T-cell (primary cell): Measurements from ENCODE around the gene ABCC9. TPM values are rescaled to one million over a fixed set of nuclear protein-coding genes. Genes with fewer than 3 reads are reported as not detected.
"Not testable (repeated sequence)": the region's sequence is repeated elsewhere in the genome, so short reads cannot be mapped to it uniquely, and the experiment has no call there.

ENCODE experiments used
- ATAC-seq, 4 experiments: fragments of 200-7000 bp in 3 of 4; fragments of 150-1000 bp in 1 of 4; cut with Tn5 transposase; replicated peaks in 1 of 4; 1 replicate in 3 of 4; 2 replicates in 1 of 4; pipeline ENCODE4 v1.10.0; 2021; ENCODE audit warnings: moderate library complexity in 3 of 4, mild to moderate bottlenecking in 2 of 4, moderate number of reproducible peaks in 1 of 4
- CTCF ChIA-PET, 2 donors: fragments of 300-600 bp; sonication (Branson Sonifier 250); formaldehyde crosslinking; loops; one replicate each; lab custom pipeline; 2022; ENCODE audit warnings: antibody characterized with exemption in 2 of 2; lab: Charles Lee
- POLR2A ChIA-PET, 2 donors: fragments of 300-600 bp; sonication (Branson Sonifier 250); formaldehyde crosslinking; loops; one replicate each; lab custom pipeline; 2022; ENCODE audit warnings: antibody characterized with exemption in 2 of 2; lab: Charles Lee
- DNase-seq, 35 experiments: peaks; one replicate each; pipeline versions ENCODE4 v3.0.0 to v3.0.0-alpha.2; 2013 to 2023
- H3K27ac ChIP-seq: one replicate; pipeline ENCODE4 v1.5.1; 2013; ENCODE audit warnings: low read length
- H3K27me3 ChIP-seq, 2 experiments: replicated peaks in 1 of 2; 1 replicate in 1 of 2; 2 replicates in 1 of 2; pipeline versions ENCODE4 v1.6.1 to v1.7.0; 2013; ENCODE audit warnings: low read length in 1 of 2, mixed read lengths in 1 of 2; ENCODE audit not compliant: control insufficient read depth in 2 of 2, insufficient read depth in 2 of 2; ENCODE audit errors: extremely low read depth in 1 of 2
- H3K36me3 ChIP-seq, 2 donors: 1 replicate in 1 of 2; 2 replicates in 1 of 2; pipeline versions ENCODE4 v1.6.1 to v1.7.0; 2013; ENCODE audit warnings: low read length in 1 of 2; ENCODE audit not compliant: control insufficient read depth in 2 of 2, insufficient read depth in 1 of 2; ENCODE audit errors: extremely low read depth in 1 of 2
- H3K4me1 ChIP-seq, 2 experiments: 1 replicate in 1 of 2; 2 replicates in 1 of 2; pipeline versions ENCODE4 v1.6.1 to v1.7.0; 2013; ENCODE audit warnings: low read length in 2 of 2, mixed read lengths in 1 of 2; ENCODE audit not compliant: insufficient read depth in 2 of 2, control insufficient read depth in 1 of 2; ENCODE audit errors: extremely low read depth in 1 of 2
- H3K4me3 ChIP-seq, 2 donors: 1 replicate in 1 of 2; 2 replicates in 1 of 2; pipeline versions ENCODE4 v1.5.1 to v1.7.0; 2013; ENCODE audit warnings: mild to moderate bottlenecking in 2 of 2, low read length in 1 of 2, moderate library complexity in 1 of 2; ENCODE audit not compliant: control insufficient read depth in 1 of 2; ENCODE audit errors: extremely low read depth in 1 of 2
- H3K9me3 ChIP-seq: 2 replicates; pipeline ENCODE4 v1.7.0; 2013
- H3K27ac Mint-ChIP-seq, 2 donors: one replicate each; pipeline ENCODE4 v1.8.0; 2020 to 2021; ENCODE audit warnings: mild to moderate bottlenecking in 2 of 2, mixed read lengths in 2 of 2
- H3K27me3 Mint-ChIP-seq, 2 donors: one replicate each; pipeline ENCODE4 v1.8.0; 2021 to 2022; ENCODE audit warnings: mixed read lengths in 2 of 2
- H3K36me3 Mint-ChIP-seq: one replicate; pipeline ENCODE4 v1.8.0; 2021; ENCODE audit warnings: mixed read lengths
- H3K4me1 Mint-ChIP-seq, 3 donors: one replicate each; pipeline ENCODE4 v1.8.0; 2020 to 2022; ENCODE audit warnings: mixed read lengths in 3 of 3, mild to moderate bottlenecking in 1 of 3
- H3K4me3 Mint-ChIP-seq, 3 donors: one replicate each; pipeline ENCODE4 v1.8.0; 2020 to 2022; ENCODE audit warnings: mild to moderate bottlenecking in 3 of 3, mixed read lengths in 3 of 3, moderate library complexity in 3 of 3
- H3K9me3 Mint-ChIP-seq, 3 donors: one replicate each; pipeline ENCODE4 v1.8.0; 2020 to 2022; ENCODE audit warnings: mixed read lengths in 3 of 3
- WGBS: methylation state at CpG from one replicate; pipeline ENCODE4 v1.1.5; 2013; ENCODE audit warnings: missing lambda C conversion rate; ENCODE audit not compliant: insufficient coverage; 5-methylcytosine and 5-hydroxymethylcytosine counted together
- total RNA-seq, 35 experiments: library from RNA in 6 of 35; stranded (reverse) in 6 of 35; fragments of 120-200 nt in 1 of 35; gene quantifications; one replicate each; pipeline versions ENCODE4 v1.2.1 to v1.2.4 and lab custom pipeline; 2013 to 2026

ABCC9 gene
- total RNA-seq, 5 donors from 2014 or later (not counting 1 experiment from before 2014, with no cell fraction given): 0.06 to 0.10 (median 0.09) TPM; not detected in 2

GRCh38 chr12:21801522-21802288 is 139.5 kb downstream of the ABCC9 start:
- no peaks in the 10 kb centered on the region for H3K4me1 Mint-ChIP-seq

GRCh38 chr12:21800011-21800410 is 141.2 kb downstream of the ABCC9 start:
- no peaks in the 10 kb centered on the region for H3K4me1 ChIP-seq
- Mint-ChIP-seq H3K9me3 (no peaks in the 10 kb centered on the region), H3K4me1 (no peaks in the 10 kb centered on the region), H3K36me3 (no peaks in the 10 kb centered on the region), H3K4me3 (no peak overlapping the region), H3K27me3 (peaks cover 4 to 6% of the 10 kb centered on the region in 2 donors), H3K27ac (no peak overlapping the region)
- no peak overlapping the region for H3K4me3 ChIP-seq
- H3K27me3 ChIP-seq: peaks cover 0 to 4% of the 10 kb centered on the region in 2 experiments
- H3K36me3 ChIP-seq: no peaks in the 10 kb centered on the region
- H3K9me3 ChIP-seq: no peaks in the 10 kb centered on the region
- no peak overlapping the region for H3K27ac ChIP-seq
- ChIA-PET CTCF (no interaction called here), POLR2A (no interaction called here)
- no CpG with 5 or more reads among the region's 1 CpG for WGBS
- no peak for DNase-seq
- no peak for ATAC-seq

More at GRCh38 chr12:21801522-21802288, 139.5 kb downstream of the ABCC9 start:
- H3K4me1 ChIP-seq: no peaks in the 10 kb centered on the region
- ATAC-seq (no peak), DNase-seq (no peak)
- H3K9me3 ChIP-seq: no peaks in the 10 kb centered on the region
- H3K4me3 Mint-ChIP-seq: no peak overlapping the region
- no peaks in the 10 kb centered on the region for H3K27me3 Mint-ChIP-seq
- no peak overlapping the region for H3K27ac Mint-ChIP-seq
- no peak overlapping the region for H3K27ac ChIP-seq
- H3K36me3 ChIP-seq: no peaks in the 10 kb centered on the region
- no peak overlapping the region for H3K4me3 ChIP-seq
- ChIA-PET CTCF (interaction anchor here in 1 of 2 donors (0.6 kb wide), 1 partner anchor 39 kb away, joined by 4 read pairs; no protein-coding TSS in a partner anchor), POLR2A (interaction anchor here in 1 of 2 donors (0.6 kb wide), 1 partner anchor 210 kb away, joined by 4 read pairs; no protein-coding TSS in a partner anchor)
- no peaks in the 10 kb centered on the region for H3K9me3 Mint-ChIP-seq
- no peaks in the 10 kb centered on the region for H3K36me3 Mint-ChIP-seq
- WGBS: 100% methylated on average over 1 of the region's 4 CpGs
- no peaks in the 10 kb centered on the region for H3K27me3 ChIP-seq

GRCh38 chr12:21797539-21797938 is 143.7 kb downstream of the ABCC9 start:
- H3K27me3 ChIP-seq: peaks cover 0 to 4% of the 10 kb centered on the region in 2 experiments
- ATAC-seq (no peak), DNase-seq (no peak)
- WGBS: no CpG with 5 or more reads among the region's 1 CpG
- peaks cover 15 to 19% of the 10 kb centered on the region in 2 donors for H3K27me3 Mint-ChIP-seq
- no peaks in the 10 kb centered on the region for H3K36me3 ChIP-seq
- H3K4me1 ChIP-seq: no peaks in the 10 kb centered on the region
- H3K9me3 ChIP-seq: no peaks in the 10 kb centered on the region
- ChIA-PET POLR2A (interaction anchor here in 1 of 2 donors (0.6 kb wide), 1 partner anchor 221 kb away, joined by 9 read pairs; no protein-coding TSS in a partner anchor), CTCF (no interaction called here)
- no peak overlapping the region for H3K27ac Mint-ChIP-seq
- no peaks in the 10 kb centered on the region for H3K36me3 Mint-ChIP-seq
- H3K9me3 Mint-ChIP-seq: peaks cover 0 to 2% (median 0%) of the 10 kb centered on the region in 3 donors
- H3K4me3 Mint-ChIP-seq: no peak overlapping the region
- no peak overlapping the region for H3K4me3 ChIP-seq
- H3K27ac ChIP-seq: no peak overlapping the region
- H3K4me1 Mint-ChIP-seq: no peaks in the 10 kb centered on the region

- H3K36me3 Mint-ChIP-seq: no peaks in the 10 kb centered on the region
- DNase-seq (no peak), ATAC-seq (no peak)
- H3K9me3 Mint-ChIP-seq: peaks cover 0 to 5% (median 0%) of the 10 kb centered on the region in 3 donors
- no peak overlapping the region for H3K4me3 ChIP-seq
- 87% methylated on average over 8 of the region's 10 CpGs for WGBS
- POLR2A ChIA-PET: no interaction called here
- peaks cover 0 to 4% of the 10 kb centered on the region in 2 experiments for H3K27me3 ChIP-seq
- H3K4me1 ChIP-seq: no peaks in the 10 kb centered on the region
- no peaks in the 10 kb centered on the region for H3K9me3 ChIP-seq
- no peak overlapping the region for H3K27ac Mint-ChIP-seq
- H3K4me1 Mint-ChIP-seq: no peaks in the 10 kb centered on the region
- peaks cover 20 to 22% of the 10 kb centered on the region in 2 donors for H3K27me3 Mint-ChIP-seq
- H3K4me3 Mint-ChIP-seq: no peak overlapping the region
- CTCF ChIA-PET: no interaction called here
- H3K27ac ChIP-seq: no peak overlapping the region
- no peaks in the 10 kb centered on the region for H3K36me3 ChIP-seq
Measured at GRCh38 chr12:21795648-21796328, 145.4 kb downstream of the ABCC9 start.

- H3K27me3 ChIP-seq, H3K4me3 ChIP-seq, H3K36me3 ChIP-seq, DNase-seq, H3K4me1 Mint-ChIP-seq, H3K27ac ChIP-seq, CTCF ChIA-PET, H3K9me3 ChIP-seq, H3K4me3 Mint-ChIP-seq, H3K9me3 Mint-ChIP-seq, ATAC-seq, H3K27ac Mint-ChIP-seq, H3K4me1 ChIP-seq, POLR2A ChIA-PET, H3K36me3 Mint-ChIP-seq: not testable (repeated sequence)
- 72% methylated on average over 7 of the region's 8 CpGs for WGBS
- H3K27me3 Mint-ChIP-seq: peaks cover 20 to 22% of the 10 kb centered on the region in 2 donors
Measured at GRCh38 chr12:21794807-21795595, 146.2 kb downstream of the ABCC9 start.

GRCh38 chr12:21789687-21790086 is 151.5 kb downstream of the ABCC9 start:
- no CpG with 5 or more reads among the region's 4 CpGs for WGBS
- H3K9me3 ChIP-seq, H3K4me1 Mint-ChIP-seq, H3K4me1 ChIP-seq, H3K27me3 ChIP-seq, CTCF ChIA-PET, ATAC-seq, H3K9me3 Mint-ChIP-seq, H3K27ac Mint-ChIP-seq, H3K4me3 Mint-ChIP-seq, POLR2A ChIA-PET, H3K36me3 Mint-ChIP-seq, H3K4me3 ChIP-seq, H3K36me3 ChIP-seq, DNase-seq, H3K27ac ChIP-seq: not testable (repeated sequence)
- H3K27me3 Mint-ChIP-seq: peaks cover 16 to 18% of the 10 kb centered on the region in 2 donors
